ENCODE results near the gene MAPRE3. TPM values are rescaled to one million over a fixed set of nuclear protein-coding genes. Genes with fewer than 3 reads are reported as not detected.

The MAPRE3 gene
- polyA plus RNA-seq, 2 donors, result 7.4 to 13.4 TPM

GRCh38 chr2:27076323-27076722 is 105.9 kb downstream of the MAPRE3 start:
- Histone ChIP-seq H3K36me3 (ENCODE audit: control insufficient read depth in 2 of 2, insufficient read depth in 2 of 2, low read length in 1 of 2) (no peaks in the 10 kb centered on the region), H3K27me3 (ENCODE audit: control insufficient read depth in 1 of 2, insufficient read depth in 2 of 2, low read length in 2 of 2) (no peaks in the 10 kb centered on the region), H3K4me3 (ENCODE audit: low read depth in 1 of 2, low read length in 2 of 2) (no peak overlapping the region), H3K9me3 (ENCODE audit: control insufficient read depth in 2 of 2, insufficient read depth in 1 of 2, low read depth in 1 of 2, low read length in 1 of 2) (no peaks in the 10 kb centered on the region), H3K4me1 (ENCODE audit: control insufficient read depth in 2 of 2, insufficient read depth in 2 of 2, low read length in 1 of 2) (peaks cover 2 to 5% of the 10 kb centered on the region in 2 donors), H3K27ac (ENCODE audit: low read depth in 2 of 2, low read length in 1 of 2) (no peak overlapping the region)
- WGBS, 2 donors, result 80 to 82% methylated on average over 4 of the region's 4 CpGs

Other genes starting within 250 kb of the MAPRE3 start
- gene SLC35F6, start 206.4 kb upstream of the MAPRE3 start, polyA plus RNA-seq, result 10 to 100 TPM; 17.0 to 18.3 TPM
- 1 to 10 TPM; 3.6 to 5.4 TPM for gene CENPA, start 184.6 kb upstream of the MAPRE3 start, polyA plus RNA-seq
- not detected for gene DPYSL5, start 122.5 kb upstream of the MAPRE3 start, polyA plus RNA-seq
- gene TMEM214, start 62.3 kb downstream of the MAPRE3 start, polyA plus RNA-seq, result 10 to 100 TPM; 29.0 to 35.2 TPM
- 10 to 100 TPM in 1 of 2 donors, 1 to 10 TPM in 1; 7.6 to 10.6 TPM for gene AGBL5, start 81.0 kb downstream of the MAPRE3 start, polyA plus RNA-seq
- 100 to 1,000 TPM; 203 to 358 TPM for gene OST4, start 101.0 kb downstream of the MAPRE3 start, polyA plus RNA-seq
- 10 to 100 TPM; 10.7 to 12.1 TPM for gene EMILIN1, start 108.0 kb downstream of the MAPRE3 start, polyA plus RNA-seq
- 1 to 10 TPM; 2.2 to 3.3 TPM for gene KHK, start 116.1 kb downstream of the MAPRE3 start, polyA plus RNA-seq
- 1 to 10 TPM; 2.4 to 3.4 TPM for gene CGREF1, start 148.5 kb downstream of the MAPRE3 start, polyA plus RNA-seq
- under 1 TPM; 0.08 to 0.31 TPM for gene ABHD1, start 153.2 kb downstream of the MAPRE3 start, polyA plus RNA-seq
- 10 to 100 TPM; 24.1 to 29.7 TPM for gene PREB, start 164.0 kb downstream of the MAPRE3 start, polyA plus RNA-seq
- gene PRR30, start 168.8 kb downstream of the MAPRE3 start, polyA plus RNA-seq, result not detected
- gene TCF23, start 178.4 kb downstream of the MAPRE3 start, polyA plus RNA-seq, result under 1 TPM in 1 of 2 donors, not detected in 1; 0.02 TPM
- 10 to 100 TPM; 66.2 to 92.7 TPM for gene ATRAID, start 241.4 kb downstream of the MAPRE3 start, polyA plus RNA-seq
- 10 to 100 TPM; 11.4 to 13.5 TPM for gene SLC5A6, start 241.6 kb downstream of the MAPRE3 start, polyA plus RNA-seq
- 10 to 100 TPM; 16.8 to 18.3 TPM for gene CAD, start 246.7 kb downstream of the MAPRE3 start, polyA plus RNA-seq

Data from esophagus (tissue), 2 donors.